Hematopoietic multipotent progenitor cell treated with erythropoietin and hydrocortisone succinate and interleukin-3 and kit ligand, for 6 days (in vitro differentiated cells): ENCODE measurements around the gene PPP1R27.

Experiments used
- DNase-seq: peaks from one replicate; pipeline ENCODE4 v3.0.0-alpha.2; 2015

Gene PPP1R27

DNA sequence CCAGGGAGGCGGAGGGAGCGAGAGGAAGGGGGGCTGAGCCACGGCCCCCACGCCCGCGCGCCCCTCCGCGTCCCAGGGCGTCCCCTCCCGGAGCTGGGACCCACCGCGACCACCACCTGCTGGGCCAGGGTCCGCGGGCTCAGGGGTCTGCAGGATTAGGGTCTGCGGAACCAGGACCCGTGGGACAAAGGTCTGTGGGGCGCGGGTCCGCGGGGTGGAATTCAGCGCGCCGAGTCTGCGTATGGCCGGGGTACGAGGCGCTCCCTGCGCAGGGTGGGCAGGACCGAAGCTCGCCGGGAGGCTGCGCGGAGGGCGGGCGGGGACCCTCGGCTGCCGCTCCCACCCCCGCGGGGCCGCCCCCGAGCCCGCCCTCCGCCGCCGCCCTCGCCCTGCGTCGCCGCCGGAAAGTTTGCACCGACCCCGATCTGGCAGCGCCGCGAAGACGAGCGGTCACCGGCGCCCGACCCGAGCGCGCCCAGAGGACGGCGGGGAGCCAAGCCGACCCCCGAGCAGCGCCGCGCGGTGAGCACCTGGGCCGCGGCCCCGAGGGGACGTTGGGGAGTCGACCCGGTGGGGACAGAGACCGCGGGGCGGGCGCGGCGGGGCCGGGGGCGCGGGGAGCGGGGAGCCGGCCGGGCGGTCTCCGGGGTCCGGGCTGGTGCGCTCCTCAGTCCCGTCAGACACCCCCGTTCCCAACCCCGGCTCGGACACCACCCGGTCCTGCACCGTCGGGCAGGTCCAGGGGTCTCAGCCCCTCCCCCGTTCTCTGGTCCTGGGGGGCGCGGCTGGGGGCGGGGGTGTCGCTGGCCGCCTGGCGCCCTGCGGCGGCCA, 30.9 kb downstream of the PPP1R27 start, which contains the start of gene GCGR:
Gene GCGR (plus strand): TSS at position 423 of the 831 bp plus-strand sequence. CDS start 4,869 bp downstream, outside the sequence.
- DNase-seq = no peak

GRCh38 chr17:81802856-81803643, 31.8 kb downstream of the PPP1R27 start:
- DNase-seq = no peak

DNA sequence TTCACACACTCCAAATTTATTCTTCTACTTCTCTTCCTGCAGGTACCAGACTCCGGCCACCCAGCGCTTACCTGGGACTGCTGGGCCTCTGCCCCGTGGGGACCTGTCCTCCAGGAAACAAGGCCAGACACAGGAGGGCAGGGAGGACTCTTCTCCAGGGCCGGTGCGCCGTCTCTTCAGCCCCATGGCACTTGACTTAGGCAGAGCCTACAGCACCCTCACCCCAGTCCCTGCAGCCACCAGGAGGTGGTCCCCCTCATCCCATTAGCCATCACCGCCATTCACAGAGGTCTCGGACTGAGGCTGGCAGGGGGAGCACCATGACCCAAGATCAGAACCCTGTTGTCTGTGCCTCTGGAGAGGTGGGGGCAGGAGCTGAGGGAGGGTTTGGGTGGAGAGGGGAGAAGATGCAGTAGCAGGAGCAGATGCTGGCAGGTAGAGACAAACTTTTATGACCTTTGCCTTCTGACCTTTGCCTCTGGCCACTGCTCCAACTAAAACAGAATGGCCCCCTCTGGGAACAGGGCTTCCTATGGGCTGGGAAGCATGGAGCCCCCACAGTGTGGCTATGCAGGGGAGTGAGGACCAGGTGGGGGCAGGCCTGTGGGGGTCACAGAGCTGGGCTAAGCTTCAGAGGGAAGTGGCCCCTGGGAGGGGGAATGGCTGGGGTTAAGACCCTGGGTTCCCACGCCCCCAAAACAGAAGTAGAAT, 32.6 kb downstream of the PPP1R27 start:
- no peak for DNase-seq

- no peak for DNase-seq
Measured at GRCh38 chr17:81801327-81801726, 33.5 kb downstream of the PPP1R27 start.

DNA sequence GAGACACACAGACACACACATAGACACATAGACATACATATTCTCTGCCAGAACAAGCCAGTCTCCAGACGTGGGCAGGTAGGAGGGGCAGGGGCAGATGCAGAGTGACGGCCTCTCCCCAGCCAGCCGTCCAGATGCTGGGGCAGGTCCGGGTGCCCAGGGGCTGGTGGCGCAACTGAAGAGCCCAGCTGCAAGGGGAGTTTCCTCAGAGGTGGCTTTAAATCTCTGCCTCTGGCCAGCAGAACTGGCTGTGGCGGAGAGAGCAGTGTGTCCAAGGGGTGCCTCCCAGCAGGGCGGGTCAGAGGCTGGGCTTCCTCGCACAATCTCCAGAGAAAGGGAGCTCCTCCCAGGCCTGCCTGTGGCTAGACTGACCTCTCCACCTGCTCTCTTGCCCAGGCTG, 40.3 kb downstream of the PPP1R27 start:
- no peak for DNase-seq

- no peak for DNase-seq
Measured at GRCh38 chr17:81794074-81794476, 40.8 kb downstream of the PPP1R27 start.

DNA sequence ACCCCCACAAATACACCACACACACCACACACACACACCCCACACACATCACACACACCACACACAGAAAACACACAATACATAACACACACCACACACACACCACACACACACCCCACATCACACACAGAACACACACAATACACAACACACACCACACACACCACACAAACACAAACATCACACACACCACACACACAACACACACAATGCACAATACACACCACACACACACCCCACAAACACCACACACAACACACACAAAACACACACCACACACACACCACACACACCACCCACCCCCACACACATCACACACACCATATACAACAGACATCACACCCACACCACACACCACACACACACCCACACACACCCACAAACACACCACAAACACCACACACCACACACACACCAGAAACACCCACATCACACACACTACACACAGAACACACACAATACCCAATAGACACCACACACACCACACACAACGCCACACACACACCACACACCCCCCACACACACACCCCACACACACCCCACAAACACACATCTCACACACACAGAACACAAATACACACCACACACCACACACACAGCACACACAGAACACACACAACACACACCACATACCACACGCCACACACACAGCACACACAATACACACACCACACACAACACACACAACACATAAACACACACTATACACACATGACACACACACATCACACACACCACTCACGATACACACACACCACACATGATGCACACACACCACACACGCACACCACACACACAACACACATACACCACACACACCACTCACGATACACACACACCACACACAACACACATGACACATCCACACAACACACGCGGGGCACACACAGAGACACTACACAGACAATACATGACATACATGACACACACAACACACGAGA, 41.9 kb downstream of the PPP1R27 start:
- no peak for DNase-seq
